Progenitor cell of endocrine pancreas (in vitro differentiated cells): ENCODE measurements around the gene CHST14. TPM values are rescaled to one million over a fixed set of nuclear protein-coding genes. Genes with fewer than 3 reads are reported as not detected.
"Not testable (repeated sequence)": the region's sequence is repeated elsewhere in the genome, so short reads cannot be mapped to it uniquely, and the experiment has no call there.

Experiments
- DNase-seq: peaks from one replicate; pipeline ENCODE4 v3.0.0; 2021; ENCODE audit warnings: low spot score; ENCODE audit not compliant: unreplicated experiment
- H3K27ac Mint-ChIP-seq: 2 replicates; pipeline ENCODE4 v1.8.0; 2021; ENCODE audit warnings: mild to moderate bottlenecking, moderate library complexity, mixed read lengths
- H3K27me3 Mint-ChIP-seq: 2 replicates; pipeline ENCODE4 v1.8.0; 2021; ENCODE audit warnings: mixed read lengths
- H3K36me3 Mint-ChIP-seq: 2 replicates; pipeline ENCODE4 v1.8.0; 2022; ENCODE audit warnings: mixed read lengths; ENCODE audit not compliant: insufficient read depth
- H3K4me1 Mint-ChIP-seq: 2 replicates; pipeline ENCODE4 v1.8.0; 2021; ENCODE audit warnings: low read depth, mixed read lengths
- H3K4me3 Mint-ChIP-seq: 2 replicates; pipeline ENCODE4 v1.8.0; 2021; ENCODE audit warnings: low read depth, mild to moderate bottlenecking, moderate library complexity, mixed read lengths
- H3K9me3 Mint-ChIP-seq: 2 replicates; pipeline ENCODE4 v1.8.0; 2021; ENCODE audit warnings: low read depth, mixed read lengths
- CTCF ChIP-seq: fragments of 200-600 bp; sonication (generic); IDR thresholded peaks from one replicate; pipeline ENCODE4 v1.5.0; 2021; ENCODE audit warnings: antibody characterized with exemption, mild to moderate bottlenecking; ENCODE audit not compliant: unreplicated experiment
- total RNA-seq: library from RNA; stranded (reverse); gene quantifications from 2 replicates; pipeline ENCODE4 v1.2.1, GENCODE V29; 2021

Gene CHST14
- total RNA-seq, 1 donor from 2014 or later = 29.1 TPM

- DNase-seq = no peak
- TF ChIP-seq CTCF = no peak
- Mint-ChIP-seq H3K27me3 (peaks cover 7% of the 10 kb centered on the region), H3K9me3 (no peaks in the 10 kb centered on the region), H3K4me1 (peaks cover 25% of the 10 kb centered on the region), H3K36me3 (no peaks in the 10 kb centered on the region), H3K27ac (no peak overlapping the region), H3K4me3 (no peak overlapping the region)
These were observed 22.4 kb upstream of the CHST14 start for GRCh38 chr15:40448354-40448753.

DNA sequence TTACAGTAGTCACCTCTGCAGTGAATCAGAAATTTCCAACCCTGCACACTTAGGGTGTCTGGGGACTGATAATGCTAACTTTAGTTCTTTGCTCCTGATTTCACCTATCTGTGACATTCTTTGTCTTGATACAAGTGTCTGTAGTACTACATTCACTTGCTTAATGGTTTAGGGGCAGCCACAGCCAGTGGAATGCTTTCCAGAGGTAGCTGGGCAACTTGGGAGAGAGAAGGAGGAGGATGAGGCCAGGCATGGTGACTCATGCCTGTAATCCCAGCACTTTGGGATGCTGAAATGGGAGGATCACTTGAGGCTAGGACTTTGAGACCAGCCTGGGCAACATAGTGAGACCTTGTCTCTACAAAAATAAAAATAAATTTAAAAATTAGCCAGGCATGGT is 21.5 kb upstream of the CHST14 start:
- TF ChIP-seq CTCF = no peak
- Mint-ChIP-seq H3K4me1 (peaks cover 19% of the 10 kb centered on the region), H3K27ac (no peak overlapping the region), H3K27me3 (no peaks in the 10 kb centered on the region), H3K36me3 (no peaks in the 10 kb centered on the region), H3K4me3 (no peak overlapping the region), H3K9me3 (no peaks in the 10 kb centered on the region)
- no peak for DNase-seq

GRCh38 chr15:40450047-40450446 is 20.7 kb upstream of the CHST14 start:
- Mint-ChIP-seq H3K27ac (no peak overlapping the region), H3K4me1 (peaks cover 17% of the 10 kb centered on the region), H3K27me3 (no peaks in the 10 kb centered on the region), H3K4me3 (no peak overlapping the region), H3K9me3 (no peaks in the 10 kb centered on the region), H3K36me3 (no peaks in the 10 kb centered on the region)
- DNase-seq = no peak
- no peak for TF ChIP-seq CTCF

- DNase-seq = no peak
- Mint-ChIP-seq H3K36me3 (no peaks in the 10 kb centered on the region), H3K9me3 (no peaks in the 10 kb centered on the region), H3K4me3 (no peak overlapping the region), H3K4me1 (peaks cover 18% of the 10 kb centered on the region), H3K27me3 (no peaks in the 10 kb centered on the region), H3K27ac (peak overlapping the region; percentile 69)
- TF ChIP-seq CTCF = no peak
These were observed 19.1 kb upstream of the CHST14 start for GRCh38 chr15:40451527-40452158.

- Mint-ChIP-seq H3K27me3 (no peaks in the 10 kb centered on the region), H3K27ac (no peak overlapping the region), H3K9me3 (no peaks in the 10 kb centered on the region), H3K4me1 (peaks cover 18% of the 10 kb centered on the region), H3K36me3 (no peaks in the 10 kb centered on the region), H3K4me3 (no peak overlapping the region)
- TF ChIP-seq CTCF = no peak
- DNase-seq = no peak
These were observed 18.3 kb upstream of the CHST14 start for GRCh38 chr15:40452296-40453090.

DNA sequence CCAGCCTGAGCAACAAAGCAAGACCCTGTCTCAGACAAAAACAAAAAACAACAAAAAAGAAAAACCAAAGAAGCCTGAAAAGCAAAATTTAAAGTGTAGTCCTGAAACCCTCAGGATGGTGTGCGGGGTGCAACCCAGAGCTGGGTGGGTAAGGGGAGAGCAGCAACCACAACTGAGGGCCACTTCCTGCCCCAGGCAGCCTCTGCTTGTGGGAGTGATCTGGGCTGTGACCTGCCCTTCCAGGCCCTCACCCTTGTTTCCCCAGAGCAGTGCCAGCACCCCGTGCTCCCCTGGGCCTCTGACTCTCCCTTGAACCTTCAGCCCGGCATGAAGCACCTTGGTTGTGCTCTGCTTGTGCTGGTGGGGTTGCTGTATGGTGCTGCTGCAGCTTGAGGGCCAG is 16.8 kb upstream of the CHST14 start:
- not testable (repeated sequence) for H3K9me3 Mint-ChIP-seq, H3K36me3 Mint-ChIP-seq, H3K4me3 Mint-ChIP-seq, H3K27me3 Mint-ChIP-seq, DNase-seq, H3K27ac Mint-ChIP-seq
- peaks cover 18% of the 10 kb centered on the region for H3K4me1 Mint-ChIP-seq
